HG02938 (cell line): ENCODE data around the gene OR10K1.
"Not testable (repeated sequence)": the region's sequence is repeated elsewhere in the genome, so short reads cannot be mapped to it uniquely, and the experiment has no call there.

ENCODE experiments used
- ATAC-seq: cut with Tn5 transposase; IDR thresholded peaks from one replicate; pipeline ENCODE4 v1.9.1; 2021; ENCODE audit warnings: mild to moderate bottlenecking, moderate library complexity; ENCODE audit not compliant: unreplicated experiment

Gene OR10K1, protein sequence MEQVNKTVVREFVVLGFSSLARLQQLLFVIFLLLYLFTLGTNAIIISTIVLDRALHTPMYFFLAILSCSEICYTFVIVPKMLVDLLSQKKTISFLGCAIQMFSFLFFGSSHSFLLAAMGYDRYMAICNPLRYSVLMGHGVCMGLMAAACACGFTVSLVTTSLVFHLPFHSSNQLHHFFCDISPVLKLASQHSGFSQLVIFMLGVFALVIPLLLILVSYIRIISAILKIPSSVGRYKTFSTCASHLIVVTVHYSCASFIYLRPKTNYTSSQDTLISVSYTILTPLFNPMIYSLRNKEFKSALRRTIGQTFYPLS

DNA sequence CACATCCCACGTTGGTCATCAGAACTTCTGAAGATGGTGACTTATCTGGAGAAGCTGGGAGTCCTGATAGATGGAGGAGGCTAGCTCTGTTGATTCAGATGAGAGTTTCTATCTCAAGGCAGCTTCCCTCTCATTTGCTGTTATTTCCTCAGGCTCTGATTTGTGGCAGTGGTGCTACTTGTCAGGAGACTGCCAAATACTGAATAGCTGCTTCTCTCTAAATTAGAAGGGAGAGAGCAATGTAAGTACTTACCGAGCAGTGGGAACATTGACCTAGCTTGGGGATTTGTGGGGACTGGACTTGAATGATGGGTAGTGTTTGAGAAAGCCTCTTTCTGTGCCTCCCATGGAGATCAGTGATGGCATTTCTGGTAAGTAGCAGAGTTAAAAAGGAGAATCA lies at the start of gene OR10K1:
OR10K1 (plus strand) TSS at position 301 of the 400 bp plus-strand sequence. CDS start 3,728 bp downstream, outside the sequence.
- no peak for ATAC-seq

DNA sequence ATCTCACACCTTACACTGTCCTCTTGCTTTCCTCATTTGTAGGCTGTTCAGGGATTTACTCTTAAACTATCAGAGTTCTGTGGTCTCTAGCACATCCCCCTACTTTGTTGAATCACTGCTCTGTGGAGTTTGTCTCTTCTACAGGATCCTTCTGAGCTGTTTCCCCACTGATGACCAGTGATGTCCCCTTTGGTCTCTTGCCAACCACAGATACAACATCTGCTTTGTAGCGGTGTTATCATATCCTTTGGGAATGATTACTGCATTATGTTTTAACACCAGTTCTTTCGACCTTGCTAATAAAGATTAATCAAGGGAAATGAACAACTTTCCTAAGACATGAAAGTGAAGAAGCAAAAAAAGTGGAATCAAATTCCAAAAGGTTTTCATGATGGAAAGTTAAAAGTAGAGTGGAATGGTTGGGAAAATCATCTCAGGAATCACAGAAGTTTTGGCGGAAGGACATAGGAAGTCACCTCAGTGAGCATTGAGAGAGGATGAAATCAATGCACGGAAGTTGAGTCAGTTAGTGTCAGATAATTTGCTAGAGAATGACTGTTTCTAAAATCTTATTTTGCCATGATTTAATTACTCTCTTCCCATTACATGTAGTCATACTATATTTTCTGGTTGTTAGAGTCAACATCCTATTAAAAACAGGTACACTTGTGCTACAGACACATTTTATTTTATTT lies 46.8 kb upstream of the OR10K1 start:
- ATAC-seq: no peak

DNA sequence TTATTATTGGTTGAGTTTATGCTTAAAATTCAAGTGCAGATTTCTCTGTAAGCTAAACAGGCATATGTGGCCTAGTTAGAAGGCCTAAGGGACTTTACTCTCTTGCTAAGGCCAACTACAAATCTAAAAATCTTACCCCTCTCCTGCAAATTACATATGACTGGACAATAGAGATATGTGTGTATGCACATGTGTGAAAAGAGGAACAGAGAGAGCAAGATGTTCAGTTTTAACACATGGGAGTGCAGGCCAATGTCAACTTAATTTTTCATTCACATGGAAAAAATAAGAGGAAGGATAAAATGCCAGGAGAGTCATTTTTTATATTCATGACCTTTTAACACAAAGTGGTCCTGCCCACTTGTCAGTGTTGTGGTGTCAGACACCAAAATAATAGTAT lies 44.0 kb upstream of the OR10K1 start:
- no peak for ATAC-seq

DNA sequence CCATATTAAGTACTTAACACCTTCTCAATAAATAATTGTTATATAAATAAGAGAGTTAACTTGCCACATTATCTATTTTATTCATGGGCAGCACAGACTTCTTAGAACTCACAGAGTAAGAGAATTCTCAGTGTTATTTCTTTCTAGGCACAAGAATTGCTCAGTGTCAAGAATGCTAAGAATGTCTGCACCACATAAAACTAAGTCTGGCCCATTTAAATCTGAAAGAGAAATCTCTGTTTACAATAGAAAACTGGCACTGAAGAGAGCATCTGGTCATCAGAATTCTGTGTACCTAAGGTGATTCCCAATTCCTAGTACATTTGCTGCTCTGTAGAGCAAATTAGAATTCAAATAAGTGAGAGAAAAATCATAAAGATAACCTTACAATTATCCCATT lies 39.4 kb upstream of the OR10K1 start:
- ATAC-seq: no peak

DNA sequence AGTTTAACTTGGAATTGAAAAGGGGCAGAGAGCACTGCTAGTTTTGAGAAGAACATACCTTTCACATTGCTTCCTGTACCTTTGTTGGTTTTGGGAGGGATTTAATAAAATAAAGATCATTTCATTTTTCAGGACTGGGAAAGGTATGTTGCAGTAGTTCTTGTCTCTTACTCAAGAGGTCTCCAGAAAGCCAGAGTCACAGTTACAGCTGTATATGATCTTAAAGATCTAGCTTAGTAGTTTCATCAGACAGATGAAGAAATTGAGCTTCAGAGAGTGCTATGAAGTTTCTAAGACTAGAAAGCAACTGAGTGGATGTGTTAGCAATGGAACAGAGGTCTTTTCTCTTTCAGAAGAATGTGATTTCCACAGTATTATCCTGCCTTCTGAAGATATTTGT lies 36.6 kb upstream of the OR10K1 start:
- ATAC-seq: no peak

DNA sequence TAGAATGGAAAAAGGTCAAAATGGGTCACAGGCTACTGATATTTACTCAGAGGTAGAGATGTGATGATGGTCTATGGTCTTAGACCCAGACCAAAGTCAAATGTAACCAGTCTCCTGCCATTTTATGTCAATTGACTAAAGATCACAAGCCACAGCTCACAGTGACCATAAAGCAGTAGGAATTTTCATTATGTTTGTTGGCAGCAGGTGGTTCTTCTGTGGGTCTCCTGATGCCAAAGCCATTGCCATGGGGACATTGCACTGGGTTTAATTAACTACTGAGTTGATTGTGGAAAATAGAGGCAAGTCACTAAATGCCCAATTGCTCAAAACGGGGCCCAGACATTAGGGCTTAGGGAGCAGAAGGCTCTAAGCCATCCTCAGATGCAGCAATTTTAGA lies 35.5 kb upstream of the OR10K1 start, which contains the start of gene OR10K2:
OR10K2 (minus strand) TSS at position 101 of the 400 bp plus-strand sequence. CDS start 5,371 bp downstream, outside the sequence.
- no peak for ATAC-seq

DNA sequence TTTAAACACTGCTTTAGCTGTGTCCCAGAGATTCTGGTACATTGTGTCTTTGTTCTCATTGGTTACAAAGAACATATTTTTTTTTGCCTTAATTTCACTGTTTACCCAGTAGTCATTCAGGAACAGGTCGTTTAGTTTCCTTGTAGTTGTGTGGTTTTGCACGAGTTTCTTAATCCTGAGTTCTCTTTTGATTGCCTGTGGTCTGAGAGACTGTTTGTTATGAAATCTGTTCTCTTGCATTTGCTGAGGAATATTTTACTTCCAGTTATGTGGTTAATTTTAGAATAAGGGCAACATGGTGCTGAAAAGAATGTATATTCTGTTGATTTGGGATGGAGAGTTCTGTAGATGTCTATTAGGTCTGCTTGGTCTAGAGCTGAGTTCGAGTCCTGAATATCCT lies 31.5 kb upstream of the OR10K1 start:
- ATAC-seq: not testable (repeated sequence)

DNA sequence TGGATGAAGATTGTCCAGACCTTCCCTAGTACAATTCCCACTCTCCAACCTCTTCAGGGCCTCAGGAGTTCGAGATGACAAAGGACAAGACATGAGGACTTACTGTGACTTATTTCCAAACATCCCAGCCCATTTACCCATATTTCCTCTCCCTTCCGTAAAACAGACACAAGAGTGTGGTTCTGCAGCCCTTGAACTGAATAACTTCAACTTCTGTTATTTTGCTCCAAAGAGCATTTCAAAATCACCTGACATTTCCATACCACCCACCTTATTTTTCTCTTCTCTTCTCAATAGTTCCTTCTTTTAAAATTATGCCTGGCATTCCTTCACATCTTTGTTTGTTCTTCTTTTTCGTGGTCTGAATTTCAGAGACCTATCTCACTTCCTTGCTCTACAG lies 26.9 kb upstream of the OR10K1 start:
- ATAC-seq: no peak

DNA sequence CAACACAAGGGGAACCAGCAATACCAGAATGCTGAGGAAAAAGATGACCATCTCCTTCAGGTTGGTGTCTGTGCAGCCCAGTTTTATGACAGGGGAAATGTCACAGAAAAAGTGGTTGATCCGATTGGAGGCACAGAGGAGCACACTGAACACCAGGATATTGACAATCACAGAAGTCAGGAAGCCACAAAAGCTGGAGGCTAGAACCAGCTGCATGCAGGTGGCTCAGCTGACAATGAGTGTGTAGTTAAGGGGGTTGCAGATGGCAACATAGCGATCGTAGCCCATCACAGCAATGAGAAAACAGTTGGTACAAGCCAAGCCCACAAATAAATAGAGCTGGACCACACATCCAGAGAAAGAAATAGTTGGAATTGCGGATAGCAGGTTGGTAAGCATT lies 16.3 kb upstream of the OR10K1 start:
- ATAC-seq: no peak

DNA sequence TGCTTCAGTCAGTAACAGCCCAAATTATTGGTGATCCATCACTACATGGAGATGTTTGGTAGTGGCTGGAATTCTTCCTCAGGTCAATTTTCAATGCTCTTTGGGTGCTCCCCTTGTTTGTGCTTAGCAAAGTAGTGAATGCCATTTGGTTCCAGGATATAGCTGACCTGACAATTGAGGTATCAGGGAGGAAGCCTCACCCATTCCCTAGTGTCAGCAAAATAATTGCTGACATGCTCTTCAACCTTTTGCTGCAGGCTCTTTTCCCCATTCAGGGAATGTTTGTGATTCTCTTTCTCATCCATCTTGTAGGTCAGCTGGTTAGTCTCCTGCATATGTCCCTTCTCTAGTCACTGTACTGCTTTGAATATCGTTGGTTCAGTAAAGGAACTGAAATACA lies 7.1 kb upstream of the OR10K1 start:
- ATAC-seq: no peak

DNA sequence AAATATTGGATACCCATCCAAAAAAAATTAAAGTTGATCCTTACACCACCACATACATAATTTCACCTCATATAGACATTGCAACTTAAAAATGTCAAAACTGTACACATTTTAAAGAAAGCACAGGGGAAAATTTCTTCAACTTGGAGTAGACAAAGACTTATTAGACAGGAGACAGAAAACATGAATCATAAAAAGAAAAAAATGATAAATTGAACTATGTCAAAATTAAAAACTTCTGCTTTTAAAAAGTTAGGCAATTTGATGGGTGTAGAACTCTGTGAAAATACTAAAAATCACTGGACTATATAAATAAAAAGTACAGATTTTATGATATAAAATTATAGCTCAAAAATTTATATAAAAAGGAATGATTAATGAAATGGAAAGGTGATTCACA lies 4.4 kb upstream of the OR10K1 start:
- ATAC-seq: no peak

DNA sequence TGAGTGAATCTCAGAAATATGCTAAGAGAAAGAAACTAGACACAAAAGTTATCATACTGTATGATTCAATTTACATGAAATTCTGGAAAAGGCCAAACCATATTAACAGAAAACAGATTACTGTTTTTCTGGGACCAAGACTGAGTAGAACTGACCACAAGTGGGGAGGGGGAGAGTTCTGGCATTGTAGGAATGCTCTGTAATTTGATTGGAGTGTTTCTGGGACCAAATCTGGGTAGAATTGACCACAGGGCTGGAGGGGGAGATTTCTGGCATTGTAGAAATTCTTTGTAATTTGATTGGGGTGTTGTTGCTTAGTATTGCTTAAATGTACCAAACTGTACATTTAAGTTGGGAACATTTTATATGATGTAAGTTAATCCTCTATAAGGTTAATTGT lies 3.4 kb upstream of the OR10K1 start:
- no peak for ATAC-seq

DNA sequence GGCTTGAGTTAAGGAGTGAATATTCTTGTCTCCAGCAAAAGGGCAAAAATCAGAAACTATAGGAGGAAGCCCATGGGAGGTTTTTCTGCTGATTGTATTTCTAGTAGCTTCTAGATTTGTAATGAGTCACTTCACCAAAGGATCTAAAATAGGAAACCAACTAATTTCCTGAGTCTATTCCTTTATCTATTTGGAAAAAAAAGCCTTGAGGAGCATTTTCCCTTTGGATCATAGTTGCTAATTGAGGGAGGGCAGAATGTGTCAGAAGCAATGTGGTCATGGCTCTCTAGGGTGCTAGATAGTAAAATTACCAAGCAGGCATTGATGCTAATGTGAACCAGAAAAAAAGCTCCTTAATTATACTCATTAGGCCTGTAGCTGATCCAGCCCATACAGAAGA lies 10.3 kb downstream of the OR10K1 start, which contains the start of gene OR10R2:
OR10R2 (plus strand) TSS at position 301 of the 400 bp plus-strand sequence. CDS start 106 bp downstream, outside the sequence.
- no peak for ATAC-seq

DNA sequence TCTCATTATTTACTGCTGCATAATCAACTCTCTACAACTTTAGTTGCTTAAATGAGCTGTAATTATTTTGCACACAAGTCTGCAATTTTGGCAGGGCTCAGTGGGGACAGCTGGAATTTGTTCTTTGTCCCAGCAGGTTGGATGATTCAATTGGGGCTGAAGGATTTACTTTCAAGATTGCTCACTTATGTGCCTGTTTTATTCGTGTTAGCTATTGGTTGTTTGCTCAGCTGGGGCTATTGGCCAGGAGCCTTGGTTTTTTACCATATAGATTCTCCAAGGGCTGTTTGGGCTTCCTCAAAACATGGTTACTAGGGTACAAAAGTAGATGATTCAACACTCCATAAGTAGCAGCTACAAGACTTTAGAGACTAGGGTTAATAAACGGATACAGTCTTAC lies 23.8 kb downstream of the OR10K1 start:
- ATAC-seq: no peak

DNA sequence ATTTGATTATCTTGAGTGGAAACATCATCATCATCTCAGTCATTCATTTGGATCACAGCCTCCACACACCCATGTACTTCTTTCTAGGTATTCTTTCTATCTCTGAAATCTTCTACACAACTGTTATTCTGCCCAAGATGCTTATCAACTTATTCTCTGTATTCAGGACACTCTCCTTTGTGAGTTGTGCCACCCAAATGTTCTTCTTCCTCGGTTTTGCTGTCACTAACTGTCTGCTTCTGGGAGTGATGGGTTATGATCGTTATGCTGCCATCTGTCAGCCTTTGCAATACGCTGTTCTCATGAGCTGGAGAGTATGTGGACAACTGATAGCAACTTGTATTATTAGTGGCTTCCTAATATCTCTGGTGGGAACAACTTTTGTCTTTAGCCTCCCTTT lies 29.7 kb downstream of the OR10K1 start:
- ATAC-seq: no peak

DNA sequence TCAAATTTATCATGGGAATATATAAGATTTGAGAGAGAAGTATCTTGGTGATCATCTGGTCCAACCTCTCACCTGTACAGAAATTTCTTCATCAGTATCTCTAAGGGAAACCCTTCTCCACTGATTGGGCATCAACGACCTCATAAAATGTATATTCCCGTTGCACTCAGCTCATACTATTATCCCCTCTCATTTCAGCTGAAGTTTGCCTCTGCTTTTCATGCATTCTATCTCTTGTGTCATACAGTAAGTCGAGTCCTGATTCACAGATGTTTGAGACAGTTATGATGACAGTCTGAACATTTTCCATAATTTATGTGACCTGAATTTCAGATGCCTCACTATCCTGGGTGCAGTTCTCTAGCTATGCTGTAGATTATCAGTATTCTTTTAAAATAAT lies 31.4 kb downstream of the OR10K1 start:
- ATAC-seq: no peak

DNA sequence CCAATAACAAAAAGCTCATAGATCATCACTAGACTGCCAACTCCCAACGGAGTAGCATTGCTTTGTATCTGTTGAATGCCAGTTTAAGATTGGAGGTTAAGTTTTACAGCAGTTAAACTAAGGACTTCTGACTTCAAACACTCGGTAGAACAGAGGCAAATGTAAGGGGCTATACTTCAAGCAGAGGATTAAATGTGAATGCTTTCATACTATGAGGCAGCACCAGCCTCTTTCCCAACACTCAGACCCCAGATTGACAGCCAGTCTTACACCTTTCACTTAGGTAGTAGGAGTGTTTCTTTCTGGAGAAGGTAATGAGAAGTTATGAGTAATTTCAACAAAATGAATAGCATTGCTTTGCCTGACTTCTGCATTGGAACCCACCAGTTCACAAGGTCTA lies 33.2 kb downstream of the OR10K1 start:
- no peak for ATAC-seq

DNA sequence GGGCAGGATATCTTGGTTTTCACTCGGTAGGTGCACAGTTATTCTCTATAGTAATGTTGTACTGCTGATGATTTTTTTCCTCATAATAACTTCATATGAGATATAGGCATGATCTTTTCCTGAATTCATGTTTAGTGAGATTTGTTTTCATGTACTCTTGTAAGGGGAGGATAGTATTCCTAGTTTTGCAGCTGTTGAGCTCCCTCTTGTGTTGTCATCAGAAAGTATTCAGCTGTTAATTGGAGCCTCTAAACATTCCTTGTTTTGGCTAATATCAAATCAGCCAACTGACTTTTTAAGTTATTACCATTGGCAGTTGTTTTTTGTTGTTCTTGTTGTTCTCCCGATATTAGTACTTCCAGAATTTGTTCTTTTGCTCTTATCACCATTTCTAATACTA lies 34.7 kb downstream of the OR10K1 start:
- ATAC-seq: no peak

DNA sequence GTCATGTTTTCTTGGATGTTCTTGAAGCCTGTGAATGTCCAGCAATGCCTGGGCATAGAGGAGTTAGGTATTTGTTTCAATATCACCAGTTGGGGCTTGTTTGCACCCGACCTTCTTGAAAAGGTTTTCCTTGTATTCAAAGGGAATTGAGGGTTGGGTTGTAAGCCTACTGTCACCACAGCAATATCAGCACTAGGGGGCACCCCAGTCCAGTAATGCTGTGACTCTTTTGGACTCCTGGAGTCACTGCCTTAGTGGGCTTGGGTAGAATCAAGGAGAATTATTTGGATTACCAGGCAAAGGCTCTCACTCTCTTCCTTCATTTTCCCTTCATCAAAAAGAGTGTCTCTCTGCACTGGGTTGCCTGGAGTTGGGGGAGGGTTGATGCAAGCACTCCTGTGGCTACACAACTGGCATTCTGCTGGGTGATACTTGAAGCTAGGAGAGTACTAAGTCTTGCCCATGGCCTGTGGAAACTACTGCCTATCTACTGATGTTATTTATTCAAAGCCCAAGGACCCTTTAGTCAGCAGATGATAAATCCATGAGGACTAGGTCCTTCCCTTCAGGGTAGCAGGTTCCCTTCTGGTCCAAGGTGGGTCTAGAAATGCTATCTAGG lies 44.8 kb downstream of the OR10K1 start:
- ATAC-seq: no peak

DNA sequence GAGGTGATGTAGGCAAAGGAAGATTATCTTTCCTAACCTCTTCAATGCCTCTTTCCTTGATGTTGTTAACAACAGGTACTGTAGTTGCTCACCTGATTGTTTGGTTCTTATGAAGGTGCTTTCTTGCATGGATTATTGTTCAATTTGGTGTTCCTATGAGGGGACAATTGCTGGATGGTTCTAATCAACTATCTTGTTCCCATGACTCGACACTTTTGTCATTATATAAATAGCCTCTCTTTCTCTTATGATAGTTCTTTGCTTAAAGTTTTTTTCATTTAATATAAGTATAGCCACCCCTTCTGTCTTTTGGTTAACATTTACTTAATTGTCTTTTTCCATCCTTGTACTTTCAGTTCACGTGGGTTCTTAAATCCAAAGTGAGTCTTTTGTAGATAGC lies 45.9 kb downstream of the OR10K1 start:
- ATAC-seq: no peak

DNA sequence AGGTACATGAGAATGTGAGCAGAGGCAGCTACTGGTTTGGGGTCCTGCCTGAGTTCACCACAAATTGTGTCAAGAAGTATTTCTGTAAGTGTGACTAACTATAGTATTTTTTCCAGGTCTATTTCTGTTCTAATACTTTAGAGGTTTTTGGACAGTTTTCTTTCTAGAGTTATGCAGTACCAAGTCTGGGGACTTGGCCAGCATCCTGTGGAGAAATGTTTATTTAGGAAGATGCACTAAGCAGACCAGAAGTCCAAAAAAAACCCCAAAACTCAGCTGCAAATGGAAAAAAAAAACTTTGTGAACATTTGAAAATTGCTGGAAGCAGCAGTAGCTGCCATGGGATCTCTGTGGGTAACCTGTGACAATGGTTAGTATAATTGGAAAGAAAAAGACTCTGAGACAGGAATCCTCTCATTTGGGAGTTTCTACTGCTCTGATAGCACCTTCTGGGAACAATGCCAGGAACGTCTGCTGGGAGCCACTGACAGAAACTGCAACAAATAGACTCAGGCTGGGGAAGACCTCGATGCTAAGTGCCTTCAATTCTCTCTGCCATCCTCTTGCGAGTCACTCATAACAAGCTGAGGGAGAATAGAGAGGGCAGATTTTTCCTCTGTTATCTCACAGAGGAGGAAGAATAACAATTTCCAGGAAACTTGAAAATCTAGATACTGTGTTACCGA lies 48.0 kb downstream of the OR10K1 start:
- no peak for ATAC-seq
